ENCODE data around the gene ERICH6.

The ERICH6 gene

DNA sequence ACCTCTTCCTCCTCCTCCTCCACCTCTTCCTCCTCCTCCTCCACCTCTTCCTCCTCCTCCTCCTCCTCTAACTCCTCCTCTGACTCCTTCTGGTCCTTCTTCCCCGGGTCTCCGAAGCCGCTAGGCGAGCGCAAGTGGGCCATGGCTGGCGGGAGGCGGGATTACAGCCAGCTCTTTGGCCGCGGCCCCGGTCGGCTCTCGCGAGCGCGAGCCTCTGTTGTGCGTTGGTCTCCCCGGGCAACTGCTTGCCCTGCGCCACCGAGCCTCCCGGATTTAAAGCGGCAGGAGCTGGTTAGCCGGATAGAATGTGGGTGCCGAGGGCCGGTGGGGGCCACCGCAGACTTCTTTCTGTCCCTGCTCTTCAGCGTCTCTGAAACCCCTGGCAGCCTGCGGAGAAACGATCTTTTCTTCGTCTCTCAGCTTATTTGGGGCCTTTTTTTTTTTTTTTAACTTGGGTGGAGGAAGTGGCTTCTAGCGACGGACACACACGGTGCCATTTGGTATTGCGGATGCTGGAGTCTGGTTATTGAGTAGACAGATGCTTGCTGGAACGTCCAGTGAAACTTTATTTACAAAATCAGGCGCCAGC is at the start of gene ERICH6:
TSS of gene ERICH6 (minus strand) at position 165 of the 589 bp plus-strand sequence. CDS start at position 143, 22 bp downstream.
- DNase-seq: peak; percentile 91

GRCh38 chr3:150751781-150752263 is 48.1 kb upstream of the ERICH6 start:
- DNase-seq: no peak

DNA sequence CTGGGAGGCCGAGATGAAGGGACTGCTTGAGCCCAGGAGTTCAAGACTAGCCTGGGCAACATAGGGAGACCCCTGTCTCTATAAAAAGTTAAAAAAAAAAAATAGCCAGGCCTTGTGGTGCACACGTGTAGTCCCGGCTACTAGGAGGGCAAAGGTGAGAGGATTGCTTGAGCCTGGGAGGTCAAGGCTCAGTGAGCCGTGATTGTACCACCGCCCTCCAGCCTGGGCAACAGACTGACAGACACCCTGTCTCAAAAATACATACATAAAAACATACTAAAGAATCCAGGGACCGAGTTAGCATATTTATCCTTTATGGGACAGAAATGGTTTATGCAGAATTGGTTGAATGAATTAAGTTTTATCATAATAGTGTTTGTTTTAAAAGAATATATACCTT is 45.5 kb upstream of the ERICH6 start:
- no peak for DNase-seq

DNA sequence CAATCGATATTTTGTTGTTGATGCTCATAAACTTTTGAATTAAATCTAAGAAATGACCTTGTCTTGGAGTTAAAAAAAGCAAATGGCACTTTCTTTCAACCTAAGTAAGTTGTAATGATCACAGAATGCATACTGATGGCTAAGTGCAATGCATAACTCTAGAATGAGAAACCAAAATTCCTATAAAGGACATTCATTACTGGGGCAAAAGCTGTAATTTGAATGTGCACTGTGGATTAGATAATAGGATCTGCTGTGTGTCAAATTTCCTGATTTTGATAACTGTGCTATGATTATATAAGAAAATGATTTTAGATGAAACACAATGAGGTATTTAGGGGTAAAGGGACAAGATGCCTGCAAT is 44.9 kb upstream of the ERICH6 start:
- DNase-seq: no peak

DNA sequence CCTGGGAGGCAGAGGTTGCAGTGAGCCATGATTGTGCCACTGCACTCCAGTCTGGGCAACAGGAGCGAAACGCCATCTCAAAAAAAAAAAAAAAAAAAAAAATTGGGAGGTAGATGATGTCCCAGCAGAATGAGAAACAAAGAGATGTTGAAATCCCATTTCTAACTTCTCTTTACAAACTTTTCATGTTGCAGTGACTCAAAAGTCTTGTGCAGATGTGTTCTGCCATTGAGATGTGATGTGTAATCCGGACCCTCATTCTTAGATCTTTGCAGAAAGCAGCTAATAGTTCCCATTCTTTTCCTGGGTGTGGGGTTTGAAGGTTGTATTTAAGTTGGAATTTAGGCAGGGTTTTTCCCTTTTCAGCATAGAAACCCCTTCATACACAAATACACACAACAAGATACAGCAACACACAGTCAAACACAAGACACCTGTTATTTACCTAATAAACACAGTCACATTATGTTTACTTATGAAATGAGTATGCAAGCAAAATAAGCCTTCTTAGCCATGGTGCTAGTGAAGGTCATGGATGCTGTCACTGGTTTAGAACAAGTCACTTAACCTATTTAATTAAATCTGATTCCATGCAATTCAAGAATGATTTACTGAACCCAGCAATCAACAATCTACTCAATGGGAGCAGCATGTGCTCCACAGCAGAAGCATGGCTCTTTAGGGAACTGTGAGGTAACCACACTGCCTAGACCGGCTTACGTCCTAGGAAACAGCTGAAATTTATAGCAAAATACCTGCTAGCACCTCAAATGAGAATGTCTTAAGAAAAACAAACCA is 44.4 kb upstream of the ERICH6 start:
- DNase-seq: peak; percentile 85

DNA sequence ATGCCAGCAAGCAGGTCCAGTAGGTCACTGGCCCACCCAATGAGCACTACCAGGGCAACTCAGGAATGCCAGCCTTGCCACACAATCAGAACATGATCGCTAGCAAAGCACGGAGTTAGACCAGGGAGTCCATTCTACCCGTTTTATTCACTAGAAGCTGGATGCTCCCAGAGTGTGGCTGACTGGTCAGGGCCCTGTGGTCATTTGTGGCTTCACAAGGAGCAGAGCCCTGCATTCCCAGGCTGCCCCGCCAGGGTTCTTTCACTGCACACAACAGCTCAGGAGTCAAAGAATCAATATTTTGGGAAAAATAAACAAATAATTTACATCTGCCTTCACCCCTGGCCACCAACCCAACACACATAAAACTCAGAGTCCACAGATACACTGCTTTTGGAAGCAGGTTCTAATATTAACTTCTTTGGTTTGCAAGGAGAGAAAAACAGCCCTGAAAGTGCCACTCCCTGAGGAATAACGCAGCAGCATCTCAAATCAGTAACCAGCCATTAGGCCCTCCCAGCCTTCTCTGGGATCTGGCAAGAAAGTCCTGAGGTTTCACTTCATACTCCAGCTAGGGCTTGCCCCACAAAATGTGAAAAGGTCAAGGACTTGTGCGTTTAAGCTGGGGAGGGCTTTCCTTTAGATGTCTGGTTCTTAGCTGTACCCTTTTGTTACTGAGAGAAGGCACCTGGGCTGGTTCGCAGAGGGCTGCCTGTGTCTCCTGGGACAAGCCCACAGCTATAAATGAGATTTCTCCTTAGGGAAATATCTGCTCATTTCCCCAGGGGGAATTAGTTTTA is 43.3 kb upstream of the ERICH6 start:
- DNase-seq: no peak

DNA sequence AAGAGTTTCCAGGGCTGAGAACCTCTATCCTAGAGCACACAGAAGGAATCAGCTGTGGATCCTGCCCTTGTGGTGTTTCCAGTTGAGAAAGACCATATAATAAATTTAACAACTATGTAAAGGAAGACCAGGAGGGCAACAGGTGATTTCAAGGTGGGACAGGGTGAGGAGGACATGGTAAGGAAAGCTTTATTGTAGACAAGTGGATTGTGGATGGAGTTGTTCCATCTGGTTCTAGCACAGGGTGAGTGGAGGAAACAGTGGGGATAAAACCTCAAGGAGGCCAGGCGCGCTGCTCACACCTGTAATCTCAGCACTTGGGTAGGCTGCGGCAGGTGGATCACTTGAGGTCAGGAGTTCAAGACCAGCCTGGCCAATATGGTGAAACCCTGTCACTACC is 42.1 kb upstream of the ERICH6 start:
- DNase-seq: no peak

DNA sequence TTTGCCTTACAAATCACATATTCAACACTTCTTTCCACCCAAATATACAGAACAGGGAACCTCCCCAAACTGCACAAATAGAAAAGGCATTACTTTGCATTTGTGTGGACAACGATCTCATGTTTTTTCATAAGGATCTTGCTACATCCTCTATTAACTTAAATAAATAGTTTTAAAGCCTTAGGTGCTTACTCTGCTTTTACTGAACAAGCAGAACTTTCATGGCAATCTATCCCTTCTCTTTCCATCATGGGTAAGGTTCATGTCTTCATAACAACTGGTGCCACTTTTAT is 41.1 kb upstream of the ERICH6 start:
- DNase-seq: no peak

DNA sequence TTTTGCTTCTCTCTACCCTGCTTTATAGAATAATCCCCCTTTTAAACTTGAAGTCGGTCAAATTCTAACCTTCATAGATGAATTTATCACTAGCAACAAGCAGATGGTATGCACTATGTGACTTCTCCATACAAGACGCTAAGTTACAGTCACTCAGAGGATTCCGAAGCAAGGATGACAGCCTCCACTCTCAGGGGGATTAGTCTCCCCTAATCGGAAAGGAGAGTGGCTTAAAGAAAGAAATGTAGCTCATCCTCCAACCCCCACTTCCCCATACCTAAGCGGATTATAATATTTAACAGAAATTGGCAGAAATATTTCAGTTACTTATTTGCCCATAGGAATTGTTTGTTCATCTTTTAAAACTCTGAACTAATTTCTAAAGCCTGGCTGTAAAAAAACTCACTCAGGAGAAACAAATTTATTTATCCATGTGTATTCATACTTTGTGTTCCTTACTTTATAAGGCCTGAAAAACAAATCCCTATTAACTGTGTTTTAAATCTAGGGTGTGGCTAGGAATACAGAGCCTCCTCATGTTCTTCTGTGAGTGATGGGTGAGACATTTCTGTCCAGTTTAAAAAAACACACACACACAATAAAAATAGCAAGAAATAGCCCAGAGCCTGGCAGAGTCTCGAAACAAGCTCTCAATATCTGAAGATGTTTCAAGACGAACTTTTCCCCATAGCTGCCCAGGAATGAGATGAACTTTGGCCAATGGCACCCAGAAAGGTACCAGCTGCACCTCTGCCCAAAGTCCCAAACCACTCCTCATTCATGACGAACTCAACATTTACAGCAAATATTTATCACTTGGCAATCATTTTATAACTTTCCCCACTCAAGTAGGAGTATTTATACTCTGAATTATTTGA is 40.6 kb upstream of the ERICH6 start:
- no peak for DNase-seq

DNA sequence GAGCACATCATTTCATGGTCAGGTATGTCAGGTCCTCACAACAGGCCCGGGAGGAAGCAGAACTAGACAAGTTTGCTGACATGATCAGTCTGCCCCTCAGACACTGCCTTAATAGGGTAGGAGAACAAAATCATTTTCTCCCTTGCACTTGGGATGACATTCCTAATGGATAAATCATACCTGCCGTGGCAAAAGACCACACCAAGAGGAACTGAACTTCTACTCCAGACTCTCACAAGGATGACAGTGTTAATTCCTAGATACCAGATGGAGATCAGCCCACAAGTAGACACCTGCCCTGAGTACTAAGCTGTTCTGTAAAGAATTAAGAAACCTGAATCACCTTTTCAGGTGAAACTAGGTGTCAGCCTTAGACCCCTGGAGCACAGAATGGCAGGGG is 39.8 kb upstream of the ERICH6 start:
- DNase-seq: no peak

DNA sequence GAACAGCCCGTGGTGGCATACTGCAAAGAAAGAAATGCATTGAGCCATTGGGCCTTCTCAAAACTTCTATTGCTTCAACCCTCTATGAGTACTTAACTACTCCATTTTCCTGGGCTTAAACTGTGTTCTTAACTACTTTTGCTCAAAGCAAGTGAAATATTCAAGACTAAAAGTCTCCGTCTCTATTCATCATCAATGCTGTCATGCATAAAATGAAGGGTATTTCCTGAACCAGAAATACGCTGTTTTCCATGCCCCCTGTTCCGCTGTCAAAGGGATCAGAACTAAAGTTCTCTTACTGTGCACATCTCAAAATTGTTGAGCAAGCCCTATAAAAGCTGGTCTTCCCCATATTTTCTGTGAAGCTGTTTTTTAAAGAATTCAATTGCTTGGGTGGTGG is 39.0 kb upstream of the ERICH6 start:
- no peak for DNase-seq

DNA sequence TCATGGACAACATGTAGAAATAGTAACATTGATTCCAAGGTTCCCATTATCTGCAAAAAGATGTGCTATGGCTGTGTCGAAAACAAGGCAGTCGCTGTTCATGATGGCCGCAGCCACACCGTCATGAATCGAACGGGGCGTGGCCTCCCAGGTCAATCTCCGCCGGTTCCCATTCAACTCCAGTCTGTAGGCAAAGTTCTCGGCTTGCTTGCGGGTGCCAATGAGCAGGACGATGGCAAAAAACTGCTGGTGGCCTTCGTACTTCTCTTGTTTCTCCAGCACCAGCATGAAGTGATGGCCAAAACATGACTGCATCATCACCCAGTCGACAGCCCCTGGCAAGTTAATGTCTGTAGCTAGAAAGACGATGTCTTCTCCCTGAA is 38.4 kb upstream of the ERICH6 start:
- DNase-seq: no peak

DNA sequence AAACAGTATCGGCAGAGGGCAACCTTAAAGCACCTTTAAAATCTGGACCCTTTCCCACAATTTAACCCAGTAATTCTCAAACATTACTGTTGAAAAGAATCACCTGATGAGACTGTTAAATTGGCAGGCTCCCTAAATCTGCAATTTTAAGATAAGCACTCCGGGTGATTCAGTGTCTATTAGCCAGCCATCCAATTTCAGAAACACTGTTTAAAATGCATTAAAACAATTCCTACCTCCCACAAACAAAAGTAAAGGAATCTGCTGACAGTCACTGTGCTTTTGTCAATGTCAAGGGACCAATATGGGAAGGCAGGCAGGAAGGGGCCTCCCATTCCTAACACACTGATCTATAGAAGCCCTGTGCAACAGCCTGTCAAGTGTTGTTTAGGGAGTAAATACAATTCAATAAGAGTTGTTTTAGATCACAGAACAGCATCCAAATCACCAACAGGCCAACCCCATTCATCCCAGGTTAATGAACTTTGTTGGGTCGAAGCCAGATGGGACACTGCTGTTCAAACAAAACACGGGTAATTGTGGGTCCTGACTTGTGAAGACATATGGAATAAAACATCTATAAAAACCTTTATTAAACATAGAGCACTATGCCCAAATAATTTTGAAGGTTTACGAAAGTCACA is 37.9 kb upstream of the ERICH6 start:
- DNase-seq: no peak

DNA sequence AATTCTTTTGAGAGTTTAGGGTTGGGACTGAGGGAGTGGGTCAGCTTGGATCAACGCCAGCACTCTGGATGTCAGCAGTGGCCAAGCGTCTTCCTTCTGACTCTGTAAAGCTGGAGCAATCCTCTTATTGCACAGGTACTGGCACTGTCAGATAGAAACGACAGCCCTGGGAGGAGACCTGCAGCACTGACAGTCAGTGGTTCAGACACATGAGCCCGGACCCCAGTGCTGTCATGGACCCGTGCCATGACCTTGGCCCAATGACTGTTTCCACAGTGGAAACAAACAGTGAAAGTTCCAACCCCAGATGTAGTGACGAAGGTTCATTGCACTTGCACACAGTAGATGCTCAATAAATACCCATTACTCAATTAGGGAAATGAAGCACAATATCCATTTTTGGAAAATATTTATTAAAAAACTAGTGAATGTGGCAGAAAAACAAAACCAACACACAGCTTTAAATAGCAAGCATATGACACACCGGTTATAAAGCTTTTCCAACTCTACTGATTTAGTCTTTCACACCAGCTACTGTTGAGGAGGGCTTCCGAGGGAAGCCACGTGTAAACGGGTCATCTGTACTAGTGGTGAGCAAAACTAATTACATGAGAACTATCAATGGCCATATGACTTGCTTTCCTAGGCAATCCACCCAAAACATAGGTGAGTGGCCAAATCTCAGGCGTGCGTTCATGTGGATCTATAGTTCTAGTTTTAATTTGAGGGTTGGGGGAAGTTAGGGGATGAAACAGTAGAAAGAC is 37.2 kb upstream of the ERICH6 start:
- DNase-seq: no peak

GRCh38 chr3:150739877-150740645 is 36.3 kb upstream of the ERICH6 start:
- no peak for DNase-seq

DNA sequence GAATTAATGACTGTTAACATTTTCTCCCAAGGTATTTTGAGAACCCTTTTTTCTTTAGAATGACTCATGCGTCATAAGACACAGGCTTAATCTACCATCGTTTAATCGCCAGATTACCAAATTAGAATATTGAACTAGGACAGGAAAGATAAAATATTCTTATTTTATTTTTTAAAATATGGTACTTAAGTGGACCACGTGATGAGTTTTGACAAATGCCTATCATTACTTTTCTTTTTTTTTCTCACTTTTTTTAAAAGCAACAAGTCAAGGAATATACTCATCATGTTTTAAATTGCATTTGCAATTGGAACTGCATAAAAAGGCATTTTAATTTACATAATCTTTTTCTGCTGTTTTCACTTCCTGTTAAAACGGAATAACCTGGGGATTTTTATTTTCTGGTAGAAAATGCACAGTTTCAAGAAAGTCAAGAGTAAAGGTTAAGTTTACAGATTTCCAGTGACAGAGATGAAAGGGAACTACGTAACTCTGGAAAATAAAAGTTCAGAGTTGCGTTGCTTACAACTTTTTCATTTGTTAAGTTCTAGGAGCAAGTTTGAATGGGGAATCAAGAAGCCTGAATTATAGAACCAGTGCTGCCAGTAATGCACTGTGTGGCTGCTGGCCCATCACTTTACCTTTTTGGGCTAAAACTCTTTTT is 35.6 kb upstream of the ERICH6 start:
- DNase-seq: peak; percentile 85

- DNase-seq: no peak
Measured at GRCh38 chr3:150738688-150739087, 35.0 kb upstream of the ERICH6 start.

DNA sequence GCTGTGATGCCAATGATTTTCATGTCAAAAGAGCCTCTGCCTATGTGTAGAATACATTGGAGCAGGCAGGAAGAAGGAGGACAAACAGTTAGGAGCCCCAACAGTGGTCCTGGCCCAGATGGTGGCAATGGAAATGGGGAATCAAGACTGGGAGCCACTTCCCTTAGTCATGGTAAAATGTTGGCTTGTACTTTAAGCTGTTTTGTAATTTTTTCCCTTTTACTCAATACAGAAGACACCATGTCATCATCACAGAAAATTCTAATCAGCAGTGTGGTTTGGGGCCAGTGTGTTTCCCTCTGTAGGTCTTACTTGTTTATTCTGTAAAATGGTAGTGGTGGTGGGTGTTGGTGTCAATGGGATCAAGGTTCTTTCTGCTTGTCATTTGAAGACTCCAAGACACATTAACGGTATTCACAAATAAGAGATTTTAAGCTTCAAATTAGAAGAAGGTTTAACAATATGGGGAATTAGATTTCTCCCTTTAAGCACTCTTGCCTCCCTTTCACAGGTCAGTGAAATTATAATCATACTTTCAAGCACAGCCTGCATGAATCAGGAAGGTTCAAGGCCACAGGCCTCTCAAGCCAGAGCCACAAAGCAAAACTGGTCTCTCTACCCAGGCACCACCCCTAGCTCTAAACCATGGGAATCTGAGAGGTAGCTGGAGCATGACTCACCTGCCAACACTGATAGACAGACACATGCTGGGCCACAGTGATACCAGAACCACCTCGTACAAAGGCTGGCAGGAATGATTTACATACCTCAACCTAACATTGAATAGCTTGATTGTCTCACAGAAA is 34.4 kb upstream of the ERICH6 start:
- peak; percentile 88 for DNase-seq

Data from inflammatory macrophage treated with lipopolysaccharide for 4 hours (primary cell).